GM12874 (cell line): ENCODE data around the gene CSAD.

Experiments
- TF ChIP-seq, protein P1 (sequence below): IDR thresholded peaks from 2 replicates; pipeline ENCODE4 v1.5.1; 2011; ENCODE audit warnings: low read depth, mild to moderate bottlenecking, control low read depth, low read length, moderate library complexity; ENCODE audit not compliant: insufficient read depth

CSAD gene

DNA sequence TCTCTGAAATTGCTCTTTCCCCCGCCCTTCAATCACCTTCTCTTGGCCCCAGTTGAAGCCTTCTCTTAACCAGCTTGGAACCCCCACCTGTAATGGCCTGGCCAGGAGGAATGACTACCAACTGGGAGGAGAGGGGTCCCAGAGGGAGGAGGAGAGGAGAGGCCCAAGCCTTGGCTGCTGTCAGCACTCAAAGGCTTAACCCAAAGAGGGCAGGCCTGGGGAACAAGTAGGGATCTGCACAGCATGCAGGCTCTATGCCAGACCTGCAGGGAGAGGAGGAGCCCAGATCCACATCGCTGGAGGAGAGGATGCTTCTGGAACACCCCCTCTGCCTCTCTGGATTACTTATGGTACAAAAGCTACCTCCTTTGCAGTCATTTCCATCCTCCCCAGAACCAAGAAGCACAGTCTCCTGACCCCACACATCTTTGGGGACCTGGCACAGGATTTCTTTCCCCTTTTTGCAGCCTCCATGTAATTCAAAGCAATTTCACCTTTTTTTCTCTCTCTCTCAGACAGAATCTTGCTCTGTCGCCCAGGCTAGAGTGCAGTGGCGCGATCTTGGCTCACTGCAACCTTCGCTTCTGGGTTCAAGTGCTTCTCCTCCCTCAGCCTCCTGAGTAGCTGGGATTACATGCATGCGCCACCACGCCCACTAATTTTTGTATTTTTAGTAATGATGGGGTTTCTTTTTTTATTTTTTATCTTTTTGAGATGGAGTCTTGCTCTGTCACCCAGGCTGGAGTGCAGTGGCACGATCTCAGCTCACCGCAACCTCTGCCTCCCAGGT is 45.1 kb upstream of the CSAD start:
- TF ChIP-seq, protein P1, sequence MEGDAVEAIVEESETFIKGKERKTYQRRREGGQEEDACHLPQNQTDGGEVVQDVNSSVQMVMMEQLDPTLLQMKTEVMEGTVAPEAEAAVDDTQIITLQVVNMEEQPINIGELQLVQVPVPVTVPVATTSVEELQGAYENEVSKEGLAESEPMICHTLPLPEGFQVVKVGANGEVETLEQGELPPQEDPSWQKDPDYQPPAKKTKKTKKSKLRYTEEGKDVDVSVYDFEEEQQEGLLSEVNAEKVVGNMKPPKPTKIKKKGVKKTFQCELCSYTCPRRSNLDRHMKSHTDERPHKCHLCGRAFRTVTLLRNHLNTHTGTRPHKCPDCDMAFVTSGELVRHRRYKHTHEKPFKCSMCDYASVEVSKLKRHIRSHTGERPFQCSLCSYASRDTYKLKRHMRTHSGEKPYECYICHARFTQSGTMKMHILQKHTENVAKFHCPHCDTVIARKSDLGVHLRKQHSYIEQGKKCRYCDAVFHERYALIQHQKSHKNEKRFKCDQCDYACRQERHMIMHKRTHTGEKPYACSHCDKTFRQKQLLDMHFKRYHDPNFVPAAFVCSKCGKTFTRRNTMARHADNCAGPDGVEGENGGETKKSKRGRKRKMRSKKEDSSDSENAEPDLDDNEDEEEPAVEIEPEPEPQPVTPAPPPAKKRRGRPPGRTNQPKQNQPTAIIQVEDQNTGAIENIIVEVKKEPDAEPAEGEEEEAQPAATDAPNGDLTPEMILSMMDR = no peak

DNA sequence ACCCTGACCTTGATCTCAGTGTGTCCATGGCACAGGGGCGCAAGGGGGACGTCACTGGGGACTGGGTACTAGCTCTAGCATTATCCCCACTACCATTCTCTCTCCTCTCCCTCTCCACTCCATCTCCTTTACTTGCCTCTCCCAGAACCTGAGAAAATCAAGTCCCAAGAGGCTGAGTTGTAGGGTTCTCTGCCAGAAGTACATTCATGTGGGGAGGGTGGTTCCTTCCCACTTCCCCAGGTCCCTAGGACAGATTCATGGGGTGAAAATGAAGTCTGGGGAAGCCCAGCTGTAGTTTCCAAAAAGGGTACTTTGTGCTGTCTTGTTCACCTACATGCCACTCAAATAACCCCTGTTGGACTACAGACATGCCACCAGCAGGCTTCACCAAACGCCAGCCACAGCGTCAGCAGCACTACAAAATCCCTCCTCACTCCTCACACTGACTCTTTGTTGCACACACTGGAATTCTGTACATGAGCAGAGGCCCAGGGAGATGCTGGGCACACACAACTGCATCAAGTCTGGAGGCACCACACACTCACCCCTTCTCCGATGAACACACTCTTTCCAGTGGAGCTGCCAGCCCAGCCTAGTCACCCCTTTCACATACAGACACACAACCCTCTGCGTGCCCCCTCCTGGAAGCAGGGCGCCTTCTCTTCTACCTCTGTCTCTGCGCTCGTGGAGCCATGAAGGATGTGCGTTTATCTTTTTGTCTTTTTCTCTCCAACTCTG is 44.3 kb upstream of the CSAD start:
- TF ChIP-seq, protein P1 = no peak

- TF ChIP-seq, protein P1 = peak; percentile 12; the same call in 1 of the 2 replicates
These were observed 43.6 kb upstream of the CSAD start for GRCh38 chr12:53224061-53224896.

DNA sequence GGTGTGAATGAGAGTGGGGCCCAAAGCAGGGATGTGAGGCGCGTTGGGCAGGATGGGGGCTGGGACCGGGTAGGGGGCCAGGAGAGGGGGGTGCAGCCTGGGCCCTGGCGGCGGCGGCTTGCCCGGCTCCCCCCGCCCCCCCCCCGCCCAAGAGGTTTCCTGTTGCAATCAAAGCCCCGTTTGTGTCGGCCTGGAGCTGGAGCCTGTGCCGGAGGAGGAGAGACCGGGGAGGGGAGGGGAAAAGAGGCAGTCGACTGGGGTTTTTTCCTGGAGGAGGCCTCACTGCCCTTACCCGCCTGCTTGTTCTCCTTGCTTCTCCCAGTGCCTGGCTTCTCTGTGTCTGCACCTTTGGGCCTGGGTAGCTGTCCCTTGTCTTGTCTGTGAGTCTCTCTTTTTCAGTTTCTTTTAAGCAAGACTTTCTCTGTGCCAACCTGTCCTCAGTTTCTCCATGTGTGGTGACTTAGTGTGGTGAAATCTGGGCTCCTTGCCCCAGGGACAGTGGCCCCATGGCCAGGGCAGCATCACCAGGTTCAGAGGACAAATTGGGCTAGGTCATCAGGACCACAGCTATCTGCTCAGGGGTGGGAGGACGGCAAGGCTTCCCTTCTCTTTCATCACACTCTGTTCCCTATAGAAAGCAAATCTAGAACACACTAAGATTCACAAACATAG is 42.8 kb upstream of the CSAD start:
- TF ChIP-seq, protein P1 = no peak

GRCh38 chr12:53222806-53223261 is 42.1 kb upstream of the CSAD start:
- TF ChIP-seq, protein P1 = no peak

DNA sequence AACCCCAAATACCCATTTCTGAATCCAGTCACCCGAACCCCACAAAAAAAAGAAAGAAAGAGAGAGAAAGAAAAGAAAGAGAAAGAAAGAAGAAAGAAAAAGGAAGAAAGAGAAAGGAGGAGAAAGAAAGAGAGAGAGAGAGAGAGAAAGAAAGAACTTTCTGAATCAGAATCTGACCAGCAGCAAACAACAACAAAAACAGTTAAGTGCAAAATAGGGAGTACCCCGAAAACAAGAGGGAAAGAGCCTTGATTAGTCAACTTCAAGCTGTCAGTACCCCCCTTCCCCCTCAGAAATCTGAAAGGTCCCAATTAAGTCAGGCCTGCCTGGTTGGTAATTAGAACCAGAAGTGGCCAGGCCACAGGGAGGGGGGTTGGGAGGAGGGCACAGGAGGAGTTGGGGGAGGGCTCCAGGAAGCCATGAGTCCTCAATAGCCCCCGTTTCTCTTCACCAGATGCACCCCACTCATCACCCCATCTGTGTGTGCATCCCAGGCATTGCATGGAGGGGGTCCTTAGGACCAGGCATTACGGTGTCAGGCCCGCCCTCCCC is 41.5 kb upstream of the CSAD start:
- TF ChIP-seq, protein P1 = no peak
